NCI-H460 (cell line): Measurements from ENCODE around the gene HDAC8. TPM values are rescaled to one million over a fixed set of nuclear protein-coding genes. Genes with fewer than 3 reads are reported as not detected.
"Not testable (repeated sequence)": the region's sequence is repeated elsewhere in the genome, so short reads cannot be mapped to it uniquely, and the experiment has no call there.

Experiments
- DNase-seq: peaks from one replicate; pipeline ENCODE4 v3.0.0-alpha.2; 2016; ENCODE audit warnings: low read depth; ENCODE audit errors: extremely low read depth
- total RNA-seq: library from RNA; depleted of rRNA; stranded (reverse); fragments of >200 nt; shearing (Covaris generic); gene quantifications from 2 replicates; pipeline ENCODE4 v1.2.3, GENCODE V29; 2014

Gene HDAC8
- total RNA-seq, 1 experiment from 2014 or later = 29.8 TPM

DNA sequence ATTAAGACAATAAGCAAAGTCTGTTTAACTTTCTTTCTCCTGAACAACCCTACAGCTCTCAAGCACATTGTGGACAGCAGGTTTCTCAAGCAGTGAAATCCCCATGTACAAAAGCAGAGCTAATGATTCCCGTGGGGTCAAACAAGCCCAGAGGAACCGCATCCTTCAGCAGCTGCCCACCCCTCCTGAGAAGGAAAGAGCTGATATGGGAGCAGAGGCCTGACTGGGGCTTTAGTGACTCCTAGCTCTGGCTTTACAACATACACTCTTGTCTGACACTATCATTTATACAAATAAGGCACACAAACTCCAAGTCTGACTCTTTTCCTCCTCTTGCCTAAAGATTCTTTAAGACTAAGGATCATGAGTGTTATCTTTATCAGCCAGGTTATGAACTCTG is 32.8 kb downstream of the HDAC8 start:
- no peak for DNase-seq

DNA sequence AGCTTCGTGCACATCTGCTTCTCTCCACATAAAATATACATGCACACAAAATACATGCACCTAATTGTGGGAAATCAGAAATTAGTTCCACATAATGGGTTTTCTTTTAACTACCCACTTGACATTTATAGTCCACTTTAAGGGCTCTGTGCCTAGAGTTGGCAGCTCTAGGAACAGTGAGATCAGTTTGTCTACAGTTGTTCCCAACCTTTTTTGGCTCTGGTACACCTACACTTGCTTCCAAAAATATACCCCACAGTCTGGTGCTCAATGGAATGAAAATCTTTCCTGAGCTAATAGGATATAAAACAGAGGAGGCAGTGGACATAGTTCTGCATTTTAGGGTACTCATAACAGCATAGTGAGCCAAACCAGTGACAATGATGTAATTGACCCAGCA is 36.1 kb downstream of the HDAC8 start:
- no peak for DNase-seq

GRCh38 chrX:72532366-72532765 is 40.3 kb downstream of the HDAC8 start:
- no peak for DNase-seq

DNA sequence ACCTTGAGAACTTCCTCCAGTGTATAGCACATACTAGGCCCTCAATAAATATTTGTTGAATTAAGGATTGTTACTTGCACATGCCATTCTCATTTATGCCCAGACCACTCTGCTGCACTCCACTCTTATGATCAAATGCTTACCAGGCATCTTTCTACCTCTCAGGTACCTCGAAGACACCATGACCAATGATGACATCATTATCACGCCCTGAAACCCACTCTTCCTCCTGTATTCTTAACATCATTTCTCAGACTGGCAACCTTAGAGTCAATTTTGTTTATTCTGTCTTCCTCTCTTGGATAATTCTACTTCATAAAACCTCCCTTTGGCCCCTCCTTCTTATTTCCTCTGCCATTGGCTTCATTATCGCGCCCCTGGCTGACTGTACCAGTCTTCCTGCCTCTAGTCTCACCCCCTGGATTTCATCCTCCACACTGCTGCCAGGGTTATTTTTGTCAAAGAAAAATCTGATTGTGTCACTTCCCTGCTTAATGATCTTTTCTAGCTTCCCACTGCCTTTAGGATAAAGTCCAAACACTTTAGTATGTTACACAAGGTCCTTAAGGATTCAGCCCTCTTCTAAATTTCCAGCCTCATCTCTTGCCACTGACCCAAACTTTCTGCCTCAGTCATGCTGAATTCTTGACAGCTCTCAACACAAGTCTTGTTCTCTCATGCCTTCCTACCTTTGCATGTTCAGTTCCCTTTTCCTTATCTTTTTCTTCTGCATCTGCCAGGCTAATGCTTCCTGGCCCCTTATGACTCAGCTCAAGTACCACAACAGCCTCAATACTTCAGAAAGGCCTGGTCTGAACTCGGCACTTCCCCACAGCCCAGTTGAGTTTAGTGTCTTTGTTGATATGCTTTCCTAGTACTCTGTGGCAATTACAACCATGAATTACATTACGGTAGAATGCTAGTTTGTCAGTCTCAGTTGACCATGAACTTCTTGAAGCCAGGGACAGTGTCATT is 45.8 kb downstream of the HDAC8 start:
- DNase-seq = no peak

GRCh38 chrX:72498782-72499181 is 73.9 kb downstream of the HDAC8 start:
- no peak for DNase-seq

GRCh38 chrX:72495046-72495445 is 77.6 kb downstream of the HDAC8 start:
- no peak for DNase-seq

- DNase-seq = no peak
Observed at GRCh38 chrX:72492499-72492898, 80.1 kb downstream of the HDAC8 start.

- not testable (repeated sequence) for DNase-seq
Observed at GRCh38 chrX:72490221-72490620, 82.4 kb downstream of the HDAC8 start.

GRCh38 chrX:72487661-72488060 is 85.0 kb downstream of the HDAC8 start:
- DNase-seq = no peak

GRCh38 chrX:72479324-72480274 is 93.0 kb downstream of the HDAC8 start:
- no peak for DNase-seq

DNA sequence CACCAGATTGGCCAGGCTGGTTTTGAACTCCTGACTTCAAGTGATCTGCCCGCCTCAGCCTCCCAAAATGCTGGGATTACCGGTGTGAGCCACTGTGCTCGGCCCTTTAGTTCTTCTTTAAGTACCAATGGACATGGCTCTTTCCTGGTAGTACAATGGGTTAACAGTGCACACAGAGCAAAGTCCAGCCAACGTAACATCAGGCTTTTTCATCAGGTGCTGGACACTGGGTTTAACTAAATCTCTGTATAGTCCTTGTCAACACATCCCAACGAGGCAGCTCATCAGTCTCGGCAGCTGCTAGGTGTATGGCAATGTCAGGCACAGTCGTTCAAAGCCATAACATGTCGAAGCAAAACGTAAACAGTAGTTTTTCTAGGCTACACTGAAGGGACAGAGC is 93.8 kb downstream of the HDAC8 start:
- DNase-seq = no peak

- DNase-seq = no peak
Observed at GRCh38 chrX:72478351-72478750, 94.3 kb downstream of the HDAC8 start.

GRCh38 chrX:72477781-72478181 is 94.9 kb downstream of the HDAC8 start:
- DNase-seq = no peak

GRCh38 chrX:72477376-72477775 is 95.3 kb downstream of the HDAC8 start:
- DNase-seq = no peak

- DNase-seq = no peak
Observed at GRCh38 chrX:72475952-72476668, 96.5 kb downstream of the HDAC8 start.

- no peak for DNase-seq
Observed at GRCh38 chrX:72475338-72475737, 97.3 kb downstream of the HDAC8 start.

- no peak for DNase-seq
Observed at GRCh38 chrX:72470532-72471223, 102.0 kb downstream of the HDAC8 start.

DNA sequence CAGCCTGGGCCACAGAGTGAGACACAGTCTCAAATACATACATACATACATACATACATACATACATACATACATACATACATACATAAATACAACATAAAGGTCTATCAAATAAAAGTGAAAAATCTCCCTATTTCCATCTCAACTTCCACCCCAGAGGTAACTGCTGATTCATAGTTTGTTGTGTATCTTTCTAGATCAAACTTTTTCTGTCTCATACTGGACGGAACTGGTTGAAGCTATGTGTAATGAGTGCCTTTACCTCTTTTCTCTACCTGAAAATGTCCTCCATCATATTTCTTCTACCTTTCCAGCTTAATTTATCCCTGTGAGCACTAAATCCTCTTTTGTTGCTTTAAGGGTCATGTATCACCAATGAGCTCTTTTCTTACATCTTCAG is 102.5 kb downstream of the HDAC8 start:
- DNase-seq = no peak

- no peak for DNase-seq
Observed at GRCh38 chrX:72468607-72469006, 104.0 kb downstream of the HDAC8 start.

- no peak for DNase-seq
Observed at GRCh38 chrX:72467135-72467534, 105.5 kb downstream of the HDAC8 start.
